ENCODE measurements around the gene ERP44. TPM values are rescaled to one million over a fixed set of nuclear protein-coding genes. Genes with fewer than 3 reads are reported as not detected.

ERP44 gene
- total RNA-seq, 4 donors from 2014 or later = 7.0 to 10.8 (median 9.7) TPM

- TF ChIP-seq, protein P1, sequence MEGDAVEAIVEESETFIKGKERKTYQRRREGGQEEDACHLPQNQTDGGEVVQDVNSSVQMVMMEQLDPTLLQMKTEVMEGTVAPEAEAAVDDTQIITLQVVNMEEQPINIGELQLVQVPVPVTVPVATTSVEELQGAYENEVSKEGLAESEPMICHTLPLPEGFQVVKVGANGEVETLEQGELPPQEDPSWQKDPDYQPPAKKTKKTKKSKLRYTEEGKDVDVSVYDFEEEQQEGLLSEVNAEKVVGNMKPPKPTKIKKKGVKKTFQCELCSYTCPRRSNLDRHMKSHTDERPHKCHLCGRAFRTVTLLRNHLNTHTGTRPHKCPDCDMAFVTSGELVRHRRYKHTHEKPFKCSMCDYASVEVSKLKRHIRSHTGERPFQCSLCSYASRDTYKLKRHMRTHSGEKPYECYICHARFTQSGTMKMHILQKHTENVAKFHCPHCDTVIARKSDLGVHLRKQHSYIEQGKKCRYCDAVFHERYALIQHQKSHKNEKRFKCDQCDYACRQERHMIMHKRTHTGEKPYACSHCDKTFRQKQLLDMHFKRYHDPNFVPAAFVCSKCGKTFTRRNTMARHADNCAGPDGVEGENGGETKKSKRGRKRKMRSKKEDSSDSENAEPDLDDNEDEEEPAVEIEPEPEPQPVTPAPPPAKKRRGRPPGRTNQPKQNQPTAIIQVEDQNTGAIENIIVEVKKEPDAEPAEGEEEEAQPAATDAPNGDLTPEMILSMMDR (IDR thresholded peaks at IDR 0.05 in 4 of 5, conservative IDR thresholded peaks at IDR 0.05 in 1 of 5) = no peak
- TF ChIP-seq POLR2A (IDR thresholded peaks at IDR 0.05) = no peak
- intact Hi-C loops (cut with DNase I; ENCODE audit: low total_unique reads) (no loop called here), in situ Hi-C loops (cut with MboI; ENCODE audit: low sequenced_read_pairs in 4 of 4) (no loop called here)
- peaks cover 3 to 44% of the 10 kb centered on the region in 2 donors for H3K36me3 ChIP-seq
- H3K4me3 ChIP-seq = no peak overlapping the region
- DNase-seq (no peak), ATAC-seq (no peak)
- no peaks in the 10 kb centered on the region for H3K27me3 ChIP-seq
- H3K9me3 ChIP-seq = no peaks in the 10 kb centered on the region
- H3K4me1 ChIP-seq = no peaks in the 10 kb centered on the region
- no peak overlapping the region for H3K27ac ChIP-seq
Measured at GRCh38 chr9:100013573-100013972, 85.2 kb downstream of the ERP44 start.

DNA sequence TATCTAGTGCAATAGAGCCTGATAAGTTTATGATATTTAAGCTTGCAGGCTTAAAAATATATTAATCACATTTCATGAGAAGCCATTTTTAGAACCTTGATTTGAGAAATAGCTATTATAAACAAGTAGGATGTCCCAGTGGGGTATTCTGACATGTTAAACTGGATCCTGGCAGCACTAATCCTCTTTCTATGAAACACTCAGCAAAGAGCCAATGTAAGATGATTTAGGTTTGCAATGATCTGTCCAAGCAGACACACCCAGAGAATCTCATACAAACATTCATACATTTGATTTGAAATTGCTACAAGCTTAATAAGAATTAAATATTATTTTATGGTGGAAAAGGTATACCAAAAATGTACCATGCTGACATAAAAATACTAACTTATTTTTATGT is 86.5 kb downstream of the ERP44 start:
- DNase-seq (no peak), ATAC-seq (no peak)
- Histone ChIP-seq H3K27me3 (no peaks in the 10 kb centered on the region), H3K4me1 (no peaks in the 10 kb centered on the region), H3K36me3 (peaks cover 3 to 39% of the 10 kb centered on the region in 2 donors), H3K27ac (no peak overlapping the region), H3K4me3 (no peak overlapping the region), H3K9me3 (no peaks in the 10 kb centered on the region)
- intact Hi-C loops (cut with DNase I; ENCODE audit: low total_unique reads) (no loop called here), in situ Hi-C loops (cut with MboI; ENCODE audit: low sequenced_read_pairs in 4 of 4) (no loop called here)
- TF ChIP-seq, protein P1 (IDR thresholded peaks at IDR 0.05 in 4 of 5, conservative IDR thresholded peaks at IDR 0.05 in 1 of 5) = no peak
- no peak for TF ChIP-seq POLR2A (IDR thresholded peaks at IDR 0.05)

GRCh38 chr9:100011062-100011681 is 87.6 kb downstream of the ERP44 start:
- H3K27me3 ChIP-seq = no peaks in the 10 kb centered on the region
- no peaks in the 10 kb centered on the region for H3K4me1 ChIP-seq
- DNase-seq (no peak), ATAC-seq (no peak)
- H3K27ac ChIP-seq = no peak overlapping the region
- TF ChIP-seq, protein P1 (IDR thresholded peaks at IDR 0.05 in 4 of 5, conservative IDR thresholded peaks at IDR 0.05 in 1 of 5) = peak in 4 of 5 experiments; percentile 15 to 46 (median 32)
- TF ChIP-seq POLR2A (IDR thresholded peaks at IDR 0.05) = no peak
- no peak overlapping the region for H3K4me3 ChIP-seq
- H3K36me3 ChIP-seq = peaks cover 0 to 33% of the 10 kb centered on the region in 2 donors
- H3K9me3 ChIP-seq = no peaks in the 10 kb centered on the region
- in situ Hi-C loops (cut with MboI; ENCODE audit: low sequenced_read_pairs in 4 of 4) (no loop called here), intact Hi-C loops (cut with DNase I; ENCODE audit: low total_unique reads) (no loop called here)

- Histone ChIP-seq H3K27me3 (no peaks in the 10 kb centered on the region), H3K4me3 (no peak overlapping the region), H3K4me1 (no peaks in the 10 kb centered on the region), H3K9me3 (no peaks in the 10 kb centered on the region), H3K27ac (no peak overlapping the region), H3K36me3 (peaks cover 0 to 55% of the 10 kb centered on the region in 2 donors)
- no peak for DNase-seq
- ATAC-seq = no peak
- in situ Hi-C loops (cut with MboI; ENCODE audit: low sequenced_read_pairs in 4 of 4) (no loop called here), intact Hi-C loops (cut with DNase I; ENCODE audit: low total_unique reads) (no loop called here)
- no peak for TF ChIP-seq POLR2A (IDR thresholded peaks at IDR 0.05)
- TF ChIP-seq, protein P1 (IDR thresholded peaks at IDR 0.05 in 4 of 5, conservative IDR thresholded peaks at IDR 0.05 in 1 of 5) = no peak
Measured at GRCh38 chr9:99999797-100000196, 99.0 kb downstream of the ERP44 start.

- in situ Hi-C loops (cut with MboI; ENCODE audit: low sequenced_read_pairs in 4 of 4) = no loop called here
- peaks cover 0 to 47% of the 10 kb centered on the region in 2 donors for H3K36me3 ChIP-seq
Measured at GRCh38 chr9:99998866-99999265, 99.9 kb downstream of the ERP44 start.

More at GRCh38 chr9:99998866-99999265, 99.9 kb downstream of the ERP44 start:
- intact Hi-C loops (cut with DNase I; ENCODE audit: low total_unique reads) = no loop called here
- H3K27me3 ChIP-seq = no peaks in the 10 kb centered on the region
- H3K9me3 ChIP-seq = no peaks in the 10 kb centered on the region
- TF ChIP-seq, protein P1 (IDR thresholded peaks at IDR 0.05 in 4 of 5, conservative IDR thresholded peaks at IDR 0.05 in 1 of 5) = no peak
- TF ChIP-seq POLR2A (IDR thresholded peaks at IDR 0.05) = no peak
- H3K4me3 ChIP-seq = no peak overlapping the region
- DNase-seq = no peak
- no peak for ATAC-seq
- H3K4me1 ChIP-seq = no peaks in the 10 kb centered on the region
- H3K27ac ChIP-seq = no peak overlapping the region
